AG09319 (cell line): ENCODE results near the gene KCNT1.

Experiments
- DNase-seq: peaks from one replicate; pipeline ENCODE4 v3.0.0-alpha.2; 2010; ENCODE audit warnings: low read depth; ENCODE audit errors: extremely low read depth
- CTCF ChIP-seq: IDR thresholded peaks from 2 replicates; pipeline ENCODE4 v1.5.1; 2011; ENCODE audit warnings: low read depth, mild to moderate bottlenecking, inconsistent platforms, low read length, moderate library complexity

The KCNT1 gene

DNA sequence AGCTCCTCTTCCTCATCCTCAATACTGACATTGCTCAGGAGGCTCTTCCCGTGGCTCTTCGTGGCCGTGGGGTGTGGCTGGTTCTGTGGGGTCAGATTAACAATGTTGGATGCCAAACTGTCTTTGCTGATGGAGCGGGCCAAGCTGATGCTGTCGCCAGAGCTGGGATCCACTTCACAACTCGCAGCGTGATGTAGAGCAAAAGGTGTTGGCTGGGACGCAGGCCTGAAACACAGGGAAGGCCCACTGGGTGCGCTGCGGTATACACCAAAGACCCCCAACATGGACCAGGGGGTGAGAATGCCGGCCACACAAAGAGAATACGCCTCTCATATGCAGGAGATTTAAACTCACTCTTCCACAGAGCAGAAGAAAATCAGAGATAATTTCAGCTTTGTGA is 121.1 kb downstream of the KCNT1 start:
- DNase-seq = no peak
- no peak for TF ChIP-seq CTCF

DNA sequence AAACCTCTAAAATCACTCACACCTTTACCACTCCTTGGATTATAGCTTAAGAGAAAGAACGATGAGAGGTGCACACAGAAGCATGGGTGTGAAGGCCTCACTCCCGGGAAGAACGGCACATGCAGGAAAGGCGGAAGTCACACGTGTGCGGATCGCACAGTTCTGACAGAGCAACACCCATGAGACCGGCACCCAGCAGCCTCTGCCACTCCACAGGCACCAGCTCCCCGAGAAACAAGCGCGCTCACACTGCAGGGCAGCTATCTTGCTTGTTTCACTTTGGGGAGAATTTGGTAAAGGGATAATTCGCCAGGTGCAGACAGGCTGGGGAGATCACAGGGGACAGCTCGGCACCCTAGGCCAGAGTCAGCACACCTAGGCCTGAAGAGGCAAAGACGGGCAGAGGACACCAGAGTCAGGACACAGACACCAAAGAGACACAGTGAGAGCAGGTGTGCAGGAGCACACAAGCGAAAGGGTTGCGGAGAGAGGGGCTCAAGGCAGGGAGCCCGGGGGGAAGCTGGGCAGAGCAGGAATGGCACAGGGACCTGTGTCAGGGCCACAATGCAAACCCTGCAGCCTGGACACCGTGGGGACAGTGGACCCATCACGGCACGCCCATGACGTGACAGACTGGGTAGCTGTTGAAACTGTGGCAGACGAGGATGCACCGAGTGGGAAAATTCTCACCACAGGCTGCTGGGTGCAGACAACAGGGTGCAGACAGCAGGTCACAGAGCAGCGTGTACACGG is 123.6 kb downstream of the KCNT1 start:
- TF ChIP-seq CTCF = no peak
- DNase-seq = no peak

GRCh38 chr9:135826188-135826545 is 124.2 kb downstream of the KCNT1 start:
- no peak for TF ChIP-seq CTCF
- DNase-seq = no peak

DNA sequence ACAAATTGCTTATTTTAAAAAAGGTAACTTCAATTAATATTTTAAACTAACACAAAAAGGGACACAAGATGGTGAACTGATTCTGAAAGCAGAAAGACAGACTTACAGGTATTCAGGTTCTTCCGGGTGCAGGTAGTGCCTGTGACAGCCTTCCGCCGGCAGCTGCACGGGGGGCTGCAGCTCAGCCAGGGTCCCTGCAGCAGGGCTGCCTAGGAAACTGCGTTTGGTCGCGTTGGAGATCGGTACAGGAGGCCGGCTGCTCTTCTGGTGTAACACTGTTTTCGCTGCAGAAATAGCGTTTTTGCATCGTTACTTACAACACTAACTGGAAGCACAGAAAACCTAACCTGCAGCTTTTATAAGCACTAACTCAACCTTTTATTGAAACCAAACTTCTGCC is 125.3 kb downstream of the KCNT1 start:
- DNase-seq = no peak
- no peak for TF ChIP-seq CTCF

DNA sequence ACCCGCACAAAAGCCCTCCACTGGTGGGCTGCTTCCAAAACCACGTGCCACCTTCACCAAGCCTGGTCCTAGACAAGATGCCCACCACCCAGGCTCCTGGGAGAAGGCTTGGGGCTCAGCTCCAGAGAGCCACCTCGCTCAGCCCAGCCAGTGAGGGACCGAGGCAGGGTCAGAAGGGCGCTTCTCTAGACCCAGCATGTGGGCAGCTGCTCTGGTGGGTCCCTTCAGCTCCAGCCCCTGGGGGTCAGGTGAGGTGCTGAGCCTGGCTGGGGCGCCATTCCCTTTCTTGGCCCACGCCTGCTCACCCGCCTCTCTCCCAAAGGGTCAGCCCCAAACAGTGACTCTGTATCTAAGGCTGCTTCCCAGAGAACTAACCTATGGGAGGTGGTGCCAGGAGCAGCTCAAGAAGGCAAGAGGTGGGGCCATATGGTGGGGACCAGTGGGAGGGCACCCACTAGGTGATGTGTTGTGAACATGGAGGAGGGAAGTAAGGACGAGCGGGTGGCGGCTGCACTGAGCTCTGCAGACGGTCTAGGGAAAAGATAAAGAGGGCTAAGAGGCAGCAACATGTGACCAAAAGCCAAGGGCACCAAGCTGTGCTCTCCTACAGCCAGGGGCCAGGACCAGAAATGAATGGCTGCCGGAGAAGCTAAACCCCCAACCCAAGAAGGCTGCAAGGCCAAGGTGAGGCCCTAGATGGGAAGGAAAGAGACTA is 126.0 kb downstream of the KCNT1 start:
- no peak for TF ChIP-seq CTCF
- DNase-seq = no peak

- no peak for TF ChIP-seq CTCF
- no peak for DNase-seq
These were observed 126.7 kb downstream of the KCNT1 start for GRCh38 chr9:135828656-135829055.

GRCh38 chr9:135830496-135830895 is 128.5 kb downstream of the KCNT1 start:
- no peak for DNase-seq
- TF ChIP-seq CTCF = no peak
